Smooth muscle cell (in vitro differentiated cells): ENCODE data around the gene FSTL1. TPM values are rescaled to one million over a fixed set of nuclear protein-coding genes. Genes with fewer than 3 reads are reported as not detected.

Experiments
- DNase-seq: peaks from one replicate; lab custom pipeline; 2025; ENCODE audit not compliant: unreplicated experiment; lab: John Stamatoyannopoulos, UW
- H2AFZ ChIP-seq: fragments of 200-600 bp; sonication (generic); 2 replicates; pipeline ENCODE4 v1.6.0; 2016; ENCODE audit warnings: antibody characterized with exemption, low read depth, mild to moderate bottlenecking
- H3F3A ChIP-seq: fragments of 200-600 bp; sonication (generic); 2 replicates; pipeline ENCODE4 v1.6.0; 2017; ENCODE audit warnings: antibody characterized with exemption, low read depth
- H3K27ac ChIP-seq: fragments of 200-600 bp; sonication (generic); 2 replicates; pipeline ENCODE4 v1.5.1; 2016; ENCODE audit warnings: low read depth, mild to moderate bottlenecking
- H3K27me3 ChIP-seq: fragments of 200-600 bp; sonication (generic); 2 replicates; pipeline ENCODE4 v1.6.1; 2016; ENCODE audit warnings: low read depth, mild to moderate bottlenecking
- H3K36me3 ChIP-seq: fragments of 200-600 bp; sonication (generic); 2 replicates; pipeline ENCODE4 v1.5.1; 2016; ENCODE audit warnings: low read depth
- H3K4me1 ChIP-seq: fragments of 200-600 bp; sonication (generic); 2 replicates; pipeline ENCODE4 v1.5.1; 2016; ENCODE audit warnings: low read depth
- H3K4me2 ChIP-seq: fragments of 200-600 bp; sonication (generic); 2 replicates; pipeline ENCODE4 v1.6.0; 2016; ENCODE audit warnings: mild to moderate bottlenecking
- H3K4me3 ChIP-seq: fragments of 200-600 bp; sonication (generic); 2 replicates; pipeline ENCODE4 v1.5.1; 2016; ENCODE audit warnings: mild to moderate bottlenecking
- H3K79me2 ChIP-seq: fragments of 200-600 bp; sonication (generic); 2 replicates; pipeline ENCODE4 v1.6.0; 2016; ENCODE audit warnings: low read depth, mild to moderate bottlenecking
- H3K9ac ChIP-seq: fragments of 200-600 bp; sonication (generic); 2 replicates; pipeline ENCODE4 v1.6.0; 2016; ENCODE audit warnings: low read depth
- H3K9me3 ChIP-seq: fragments of 200-600 bp; sonication (generic); replicated peaks from 2 replicates; pipeline ENCODE4 v1.5.1; 2016; ENCODE audit warnings: low read depth
- H4K20me1 ChIP-seq: fragments of 200-600 bp; sonication (generic); 2 replicates; pipeline ENCODE4 v1.6.0; 2016; ENCODE audit warnings: low read depth
- CTCF ChIP-seq: fragments of 200-600 bp; sonication (generic); IDR thresholded peaks from 2 replicates; pipeline ENCODE4 v1.5.1; 2017; ENCODE audit warnings: borderline replicate concordance, mild to moderate bottlenecking, antibody characterized with exemption; ENCODE audit not compliant: insufficient read depth, poor library complexity, severe bottlenecking
- WGBS: methylation state at CpG from one replicate; pipeline ENCODE4 v1.1.7; 2016; ENCODE audit warnings: low lambda C conversion rate; 5-methylcytosine and 5-hydroxymethylcytosine counted together
- polyA plus RNA-seq: library from polyadenylated mRNA; unstranded; fragments of >200 nt; fragmentation: Nextera tagmentation; extraction: Ambion mirVana; gene quantifications from 2 replicates; pipeline ENCODE4 v1.2.1, GENCODE V29; 2016
- total RNA-seq: library from RNA; depleted of rRNA; stranded (reverse); fragments of >200 nt; gene quantifications from 2 replicates; pipeline ENCODE4 v1.2.3, GENCODE V29; 2014

Gene FSTL1
- total and polyA plus RNA-seq, 2 experiments from 2014 or later: 562 to 630 TPM

GRCh38 chr3:120489421-120489820 lies 38.6 kb upstream of the FSTL1 start:
- TF ChIP-seq CTCF: no peak
- H3K27ac ChIP-seq: no peak overlapping the region
- 97% methylated on average over 2 of the region's 2 CpGs for WGBS

GRCh38 chr3:120488296-120488695 lies 37.5 kb upstream of the FSTL1 start:
- H3K36me3 ChIP-seq: no peaks in the 10 kb centered on the region
- H2AFZ ChIP-seq: no peak overlapping the region
- no peak overlapping the region for H3K4me2 ChIP-seq

More at GRCh38 chr3:120489421-120489820, 38.6 kb upstream of the FSTL1 start:
- Histone ChIP-seq H2AFZ (no peak overlapping the region), H3K9me3 (no peaks in the 10 kb centered on the region), H3K27me3 (no peaks in the 10 kb centered on the region), H4K20me1 (no peaks in the 10 kb centered on the region), H3K4me2 (no peak overlapping the region), H3K36me3 (no peaks in the 10 kb centered on the region), H3K79me2 (no peaks in the 10 kb centered on the region), H3K9ac (no peak overlapping the region), H3K4me3 (no peak overlapping the region), H3F3A (peaks cover 5% of the 10 kb centered on the region), H3K4me1 (peaks cover 4% of the 10 kb centered on the region)
- DNase-seq: no peak

GRCh38 chr3:120487191-120487650 lies 36.4 kb upstream of the FSTL1 start:
- no peaks in the 10 kb centered on the region for H3K27me3 ChIP-seq
- TF ChIP-seq CTCF: no peak
- H4K20me1 ChIP-seq: no peaks in the 10 kb centered on the region
- peaks cover 4% of the 10 kb centered on the region for H3K4me1 ChIP-seq
- DNase-seq: no peak
- H3K79me2 ChIP-seq: no peaks in the 10 kb centered on the region
- H3K4me2 ChIP-seq: no peak overlapping the region
- H3K9me3 ChIP-seq: no peaks in the 10 kb centered on the region
- no peaks in the 10 kb centered on the region for H3K36me3 ChIP-seq
- no peak overlapping the region for H3K9ac ChIP-seq
- 48% methylated on average over 3 of the region's 3 CpGs for whole genome bisulfite sequencing
- H3F3A ChIP-seq: peaks cover 5% of the 10 kb centered on the region
- no peak overlapping the region for H3K4me3 ChIP-seq
- no peak overlapping the region for H3K27ac ChIP-seq
- no peak overlapping the region for H2AFZ ChIP-seq

More at GRCh38 chr3:120488296-120488695, 37.5 kb upstream of the FSTL1 start:
- Histone ChIP-seq H3K9ac (no peak overlapping the region), H3K79me2 (no peaks in the 10 kb centered on the region), H3K9me3 (no peaks in the 10 kb centered on the region), H3K27ac (no peak overlapping the region), H3F3A (peaks cover 5% of the 10 kb centered on the region), H3K27me3 (no peaks in the 10 kb centered on the region), H3K4me3 (no peak overlapping the region), H4K20me1 (no peaks in the 10 kb centered on the region), H3K4me1 (peaks cover 4% of the 10 kb centered on the region)
- no peak for DNase-seq
- WGBS: 90% methylated on average over 3 of the region's 3 CpGs
- TF ChIP-seq CTCF: no peak

GRCh38 chr3:120481081-120481480 lies 30.3 kb upstream of the FSTL1 start:
- Histone ChIP-seq H3K79me2 (no peaks in the 10 kb centered on the region), H3K4me3 (no peak overlapping the region), H3K36me3 (no peaks in the 10 kb centered on the region), H3K9ac (no peak overlapping the region), H3K4me1 (no peaks in the 10 kb centered on the region), H4K20me1 (no peaks in the 10 kb centered on the region), H3K9me3 (no peaks in the 10 kb centered on the region), H2AFZ (no peak overlapping the region), H3K4me2 (no peak overlapping the region), H3K27me3 (no peaks in the 10 kb centered on the region), H3F3A (no peaks in the 10 kb centered on the region), H3K27ac (no peak overlapping the region)
- no peak for TF ChIP-seq CTCF
- WGBS: 94% methylated on average over 2 of the region's 2 CpGs
- DNase-seq: no peak
